WTC11 (cell line): ENCODE measurements around the gene UBASH3B. TPM values are rescaled to one million over a fixed set of nuclear protein-coding genes. Genes with fewer than 3 reads are reported as not detected.

Experiments
- ATAC-seq: fragments of 200-7000 bp; cut with Tn5 transposase; 2 replicates; pipeline ENCODE4 v1.10.0; 2021; ENCODE audit warnings: mild to moderate bottlenecking, moderate library complexity
- CTCF ChIA-PET: fragments of 300-600 bp; sonication (Branson Sonifier 250); formaldehyde crosslinking; loops from one replicate; lab custom pipeline; 2021; ENCODE audit warnings: antibody characterized with exemption; lab: Charles Lee
- POLR2A ChIA-PET: fragments of 350-600 bp; sonication (Branson Sonifier 250); formaldehyde crosslinking; loops from one replicate; lab custom pipeline; 2021; ENCODE audit warnings: antibody characterized with exemption; lab: Charles Lee
- DNase-seq: peaks from one replicate; pipeline ENCODE4 v3.0.0; 2021; ENCODE audit warnings: low spot score
- H3K27ac Mint-ChIP-seq: 2 replicates; pipeline ENCODE4 v1.8.0; 2021; ENCODE audit warnings: mixed read lengths
- H3K27me3 Mint-ChIP-seq: 2 replicates; pipeline ENCODE4 v1.8.0; 2021; ENCODE audit warnings: low read depth, mild to moderate bottlenecking, moderate library complexity, mixed read lengths
- H3K36me3 Mint-ChIP-seq: 2 replicates; pipeline ENCODE4 v1.8.0; 2021; ENCODE audit warnings: mixed read lengths
- H3K4me1 Mint-ChIP-seq: 2 replicates; pipeline ENCODE4 v1.8.0; 2022; ENCODE audit warnings: mixed read lengths
- H3K4me3 Mint-ChIP-seq: 2 replicates; pipeline ENCODE4 v1.8.0; 2021; ENCODE audit warnings: mild to moderate bottlenecking, moderate library complexity, mixed read lengths
- H3K9me3 Mint-ChIP-seq: 2 replicates; pipeline ENCODE4 v1.8.0; 2021; ENCODE audit warnings: mixed read lengths
- ARID4B ChIP-seq: sonication (generic); formaldehyde crosslinking; IDR thresholded peaks from 2 replicates; pipeline ENCODE4 v1.8.0; 2023; ENCODE audit warnings: missing genetic modification reagents, mild to moderate bottlenecking, borderline replicate concordance
- ATF1 ChIP-seq: sonication (generic); formaldehyde crosslinking; IDR thresholded peaks from 2 replicates; pipeline ENCODE4 v1.8.1; 2023; ENCODE audit warnings: mild to moderate bottlenecking, moderate library complexity, missing genetic modification reagents
- FOXJ3 ChIP-seq: sonication (generic); formaldehyde crosslinking; IDR thresholded peaks from 2 replicates; pipeline ENCODE4 v1.9.0; 2021; ENCODE audit warnings: missing genetic modification reagents, mild to moderate bottlenecking, borderline replicate concordance
- GABPB1 ChIP-seq: sonication (generic); formaldehyde crosslinking; IDR thresholded peaks from 2 replicates; pipeline ENCODE4 v1.8.1; 2023; ENCODE audit warnings: mild to moderate bottlenecking, missing genetic modification reagents
- GTF2I ChIP-seq: fragments of 250-450 bp; sonication (Bioruptor Pico); conservative IDR thresholded peaks from 2 replicates; pipeline ENCODE4 v1.4.0; 2021; ENCODE audit warnings: mild to moderate bottlenecking
- MXD4 ChIP-seq: fragments of 250-450 bp; sonication (Bioruptor Pico); IDR thresholded peaks from 2 replicates; pipeline ENCODE4 v1.8.0; 2021; ENCODE audit warnings: mild to moderate bottlenecking, moderate library complexity, borderline replicate concordance
- NR1H2 ChIP-seq: sonication (generic); formaldehyde crosslinking; IDR thresholded peaks from 2 replicates; pipeline ENCODE4 v1.9.0; 2021; ENCODE audit warnings: mild to moderate bottlenecking, moderate library complexity, missing genetic modification reagents
- PREB ChIP-seq: sonication (generic); formaldehyde crosslinking; IDR thresholded peaks from 2 replicates; pipeline ENCODE4 v1.8.1; 2022; ENCODE audit warnings: mild to moderate bottlenecking, missing genetic modification reagents, moderate library complexity, borderline replicate concordance
- SP1 ChIP-seq: sonication (generic); formaldehyde crosslinking; conservative IDR thresholded peaks from 2 replicates; pipeline ENCODE4 v1.8.1; 2022; ENCODE audit warnings: missing genetic modification reagents
- TEAD4 ChIP-seq: sonication (generic); formaldehyde crosslinking; IDR thresholded peaks from 2 replicates; pipeline ENCODE4 v1.8.0; 2022; ENCODE audit warnings: mild to moderate bottlenecking, missing genetic modification reagents
- ZBTB43 ChIP-seq: sonication (generic); formaldehyde crosslinking; IDR thresholded peaks from 2 replicates; pipeline ENCODE4 v1.8.1; 2023; ENCODE audit warnings: mild to moderate bottlenecking, missing genetic modification reagents
- ZNF121 ChIP-seq: sonication (generic); formaldehyde crosslinking; IDR thresholded peaks from 2 replicates; pipeline ENCODE4 v1.8.0; 2023; ENCODE audit warnings: missing genetic modification reagents
- ZNF138 ChIP-seq: sonication (generic); formaldehyde crosslinking; conservative IDR thresholded peaks from 2 replicates; pipeline ENCODE4 v1.8.1; 2022; ENCODE audit warnings: mild to moderate bottlenecking, moderate library complexity, missing genetic modification reagents
- ZNF232 ChIP-seq: sonication (generic); formaldehyde crosslinking; IDR thresholded peaks from 2 replicates; pipeline ENCODE4 v1.8.0; 2022; ENCODE audit warnings: mild to moderate bottlenecking, missing genetic modification reagents
- ZNF317 ChIP-seq: sonication (generic); formaldehyde crosslinking; IDR thresholded peaks from 2 replicates; pipeline ENCODE4 v1.8.1; 2023; ENCODE audit warnings: low read depth, mild to moderate bottlenecking, moderate library complexity, missing genetic modification reagents, borderline replicate concordance
- ZNF416 ChIP-seq: fragments of 250-450 bp; sonication (Bioruptor Pico); IDR thresholded peaks from 2 replicates; pipeline ENCODE4 v1.9.0; 2021; ENCODE audit warnings: mild to moderate bottlenecking, inconsistent platforms
- ZNF425 ChIP-seq: fragments of 250-450 bp; sonication (Bioruptor Pico); conservative IDR thresholded peaks from 2 replicates; pipeline ENCODE4 v1.9.0; 2021; ENCODE audit warnings: mild to moderate bottlenecking
- ZNF532 ChIP-seq: fragments of 250-450 bp; sonication (Bioruptor Pico); IDR thresholded peaks from 2 replicates; pipeline ENCODE4 v1.9.0; 2021; ENCODE audit warnings: mild to moderate bottlenecking, borderline replicate concordance
- total RNA-seq: library from RNA; stranded (reverse); gene quantifications from 3 replicates; pipeline ENCODE4 v1.2.3, GENCODE V29; 2021

The UBASH3B gene
- total RNA-seq, 1 experiment from 2014 or later: 21.1 TPM

- TF ChIP-seq ZNF532 (CRISPR knock-in tag): no peak
- no peak for TF ChIP-seq NR1H2 (CRISPR knock-in tag)
- no peak for TF ChIP-seq TEAD4
- TF ChIP-seq ZBTB43 (CRISPR knock-in tag): no peak
- TF ChIP-seq, all 79 proteins: peak for 0
Measured at GRCh38 chr11:122637541-122637940, 18.0 kb upstream of the UBASH3B start (continued).

- DNase-seq (no peak), ATAC-seq (no peak)
- Mint-ChIP-seq H3K4me3 (no peak overlapping the region), H3K27ac (no peak overlapping the region), H3K9me3 (no peaks in the 10 kb centered on the region), H3K27me3 (no peaks in the 10 kb centered on the region), H3K4me1 (no peaks in the 10 kb centered on the region), H3K36me3 (no peaks in the 10 kb centered on the region)
- CTCF ChIA-PET: interaction anchor here (0.8 kb wide), 1 partner anchor 14 kb away, joined by 3 read pairs; no protein-coding TSS in a partner anchor
- TF ChIP-seq ZNF425 (CRISPR knock-in tag) (no peak), FOXJ3 (no peak), GTF2I (CRISPR knock-in tag) (no peak), ZNF317 (CRISPR knock-in tag) (no peak), MXD4 (no peak), ZNF416 (CRISPR knock-in tag) (no peak), SP1 (CRISPR knock-in tag) (no peak), ZBTB43 (CRISPR knock-in tag) (no peak), PREB (CRISPR knock-in tag) (no peak), ZNF232 (no peak), ATF1 (CRISPR knock-in tag) (no peak), ARID4B (CRISPR knock-in tag) (no peak), GABPB1 (no peak), ZNF121 (CRISPR knock-in tag) (no peak), ZNF138 (CRISPR knock-in tag) (no peak)
- POLR2A ChIA-PET: no interaction called here
Measured at GRCh38 chr11:122642472-122642922, 13.0 kb upstream of the UBASH3B start.
